HepG2 (cell line): ENCODE measurements around the gene ZNHIT1. TPM values are rescaled to one million over a fixed set of nuclear protein-coding genes. Genes with fewer than 3 reads are reported as not detected.
A peak's percentile ranks its signal among the peaks of the same experiment; 100 is the strongest.

Source experiments
- CHCHD3 ChIP-seq: sonication (generic); formaldehyde crosslinking; IDR thresholded peaks from 2 replicates; pipeline ENCODE4 v1.8.0; 2022; ENCODE audit warnings: mild to moderate bottlenecking, missing genetic modification reagents, moderate library complexity
- ETV5 ChIP-seq: IDR thresholded peaks from 2 replicates; pipeline ENCODE4 v1.6.1; 2018; ENCODE audit warnings: missing biosample characterization, missing genetic modification reagents, inconsistent platforms, borderline replicate concordance
- HINFP ChIP-seq: sonication (generic); formaldehyde crosslinking; IDR thresholded peaks from 2 replicates; pipeline ENCODE4 v1.4.0; 2020; ENCODE audit warnings: low read depth, mild to moderate bottlenecking, missing genetic modification reagents
- HOMEZ ChIP-seq: IDR thresholded peaks from 2 replicates; pipeline ENCODE4 v1.6.1; 2016; ENCODE audit warnings: low read depth
- HOXA3 ChIP-seq: sonication (generic); formaldehyde crosslinking; IDR thresholded peaks from 2 replicates; pipeline ENCODE4 v1.5.0; 2020; ENCODE audit warnings: missing genetic modification reagents
- MAFF ChIP-seq: IDR thresholded peaks from 2 replicates; pipeline ENCODE4 v1.6.1; 2011; ENCODE audit warnings: low read depth, low read length, improper control_type of control experiment
- MAFK ChIP-seq, 2 experiments: IDR thresholded peaks in 1 of 2; conservative IDR thresholded peaks in 1 of 2; 2 replicates each; pipeline ENCODE4 v1.6.1; 2011; ENCODE audit warnings: improper control_type of control experiment in 2 of 2, low read length in 2 of 2
- MED1 ChIP-seq: sonication (generic); formaldehyde crosslinking; IDR thresholded peaks from 2 replicates; pipeline ENCODE4 v1.4.0; 2020; ENCODE audit warnings: missing genetic modification reagents
- NFYB ChIP-seq: sonication (generic); formaldehyde crosslinking; IDR thresholded peaks from 2 replicates; pipeline ENCODE4 v1.4.0; 2020; ENCODE audit warnings: missing genetic modification reagents
- POGZ ChIP-seq: sonication (generic); formaldehyde crosslinking; IDR thresholded peaks from 2 replicates; pipeline ENCODE4 v1.4.0; 2020; ENCODE audit warnings: mild to moderate bottlenecking, missing genetic modification reagents
- TFDP2 ChIP-seq: sonication (generic); formaldehyde crosslinking; IDR thresholded peaks from 2 replicates; pipeline ENCODE4 v1.4.0; 2020; ENCODE audit warnings: missing genetic modification reagents
- ZC3H4 ChIP-seq: sonication (generic); formaldehyde crosslinking; IDR thresholded peaks from 2 replicates; pipeline ENCODE4 v1.4.0; 2020; ENCODE audit warnings: missing genetic modification reagents, borderline replicate concordance
- ZNF124 ChIP-seq: sonication (generic); formaldehyde crosslinking; IDR thresholded peaks from 2 replicates; pipeline ENCODE4 v1.4.0; 2020; ENCODE audit warnings: missing genetic modification reagents
- ZNF333 ChIP-seq: sonication (generic); formaldehyde crosslinking; IDR thresholded peaks from 2 replicates; pipeline ENCODE4 v1.4.0; 2020; ENCODE audit warnings: mild to moderate bottlenecking, missing genetic modification reagents, borderline replicate concordance
- ZNF768 ChIP-seq: sonication (generic); formaldehyde crosslinking; IDR thresholded peaks from 2 replicates; pipeline ENCODE4 v1.4.0; 2020; ENCODE audit warnings: missing genetic modification reagents
- ZNF788 ChIP-seq: sonication (generic); formaldehyde crosslinking; IDR thresholded peaks from 2 replicates; pipeline ENCODE4 v1.5.0; 2020; ENCODE audit warnings: mild to moderate bottlenecking, missing genetic modification reagents, borderline replicate concordance
- ZSCAN9 ChIP-seq: IDR thresholded peaks from 2 replicates; pipeline ENCODE4 v1.6.1; 2016; ENCODE audit warnings: borderline replicate concordance
- polyA plus RNA-seq, 8 experiments: library from polyadenylated mRNA; depleted of rRNA in 3 of 8; stranded (reverse) in 7 of 8; unstranded in 1 of 8; fragments of >200 nt; fragmentation: Illumina TruSeq in 4 of 8; extraction: Trizol in 4 of 8; gene quantifications; 2 replicates each; pipeline versions ENCODE4 v1.2.1 to v1.2.3, GENCODE V29; 2011 to 2016; ENCODE audit warnings: low read depth in 4 of 8, missing spikeins in 1 of 8, mixed read lengths in 1 of 8; ENCODE audit not compliant: insufficient read depth in 1 of 8
- total RNA-seq, 5 experiments: library from RNA; depleted of rRNA; stranded (reverse); fragments of >200 nt; fragmentation: Illumina TruSeq; extraction: Trizol; gene quantifications; 2 replicates each; pipeline ENCODE4 v1.2.3, GENCODE V29; 2016; ENCODE audit warnings: low read depth in 1 of 5
- TF ChIP-seq, protein P1 (sequence below): sonication (generic); formaldehyde crosslinking; IDR thresholded peaks from 2 replicates; pipeline ENCODE4 v1.5.1; 2020; ENCODE audit warnings: mild to moderate bottlenecking, missing genetic modification reagents, moderate library complexity

ZNHIT1 gene
- total and polyA plus RNA-seq, 2 of the 13 experiments (the other 11 are each of a cell fraction or from before 2014, with no cell fraction given), result 32.5 to 64.5 TPM

- 0 out of 2 replicates have a peak, but pooled peaks have one; percentile 16 for TF ChIP-seq POGZ (CRISPR knock-in tag)
- TF ChIP-seq, protein P1, sequence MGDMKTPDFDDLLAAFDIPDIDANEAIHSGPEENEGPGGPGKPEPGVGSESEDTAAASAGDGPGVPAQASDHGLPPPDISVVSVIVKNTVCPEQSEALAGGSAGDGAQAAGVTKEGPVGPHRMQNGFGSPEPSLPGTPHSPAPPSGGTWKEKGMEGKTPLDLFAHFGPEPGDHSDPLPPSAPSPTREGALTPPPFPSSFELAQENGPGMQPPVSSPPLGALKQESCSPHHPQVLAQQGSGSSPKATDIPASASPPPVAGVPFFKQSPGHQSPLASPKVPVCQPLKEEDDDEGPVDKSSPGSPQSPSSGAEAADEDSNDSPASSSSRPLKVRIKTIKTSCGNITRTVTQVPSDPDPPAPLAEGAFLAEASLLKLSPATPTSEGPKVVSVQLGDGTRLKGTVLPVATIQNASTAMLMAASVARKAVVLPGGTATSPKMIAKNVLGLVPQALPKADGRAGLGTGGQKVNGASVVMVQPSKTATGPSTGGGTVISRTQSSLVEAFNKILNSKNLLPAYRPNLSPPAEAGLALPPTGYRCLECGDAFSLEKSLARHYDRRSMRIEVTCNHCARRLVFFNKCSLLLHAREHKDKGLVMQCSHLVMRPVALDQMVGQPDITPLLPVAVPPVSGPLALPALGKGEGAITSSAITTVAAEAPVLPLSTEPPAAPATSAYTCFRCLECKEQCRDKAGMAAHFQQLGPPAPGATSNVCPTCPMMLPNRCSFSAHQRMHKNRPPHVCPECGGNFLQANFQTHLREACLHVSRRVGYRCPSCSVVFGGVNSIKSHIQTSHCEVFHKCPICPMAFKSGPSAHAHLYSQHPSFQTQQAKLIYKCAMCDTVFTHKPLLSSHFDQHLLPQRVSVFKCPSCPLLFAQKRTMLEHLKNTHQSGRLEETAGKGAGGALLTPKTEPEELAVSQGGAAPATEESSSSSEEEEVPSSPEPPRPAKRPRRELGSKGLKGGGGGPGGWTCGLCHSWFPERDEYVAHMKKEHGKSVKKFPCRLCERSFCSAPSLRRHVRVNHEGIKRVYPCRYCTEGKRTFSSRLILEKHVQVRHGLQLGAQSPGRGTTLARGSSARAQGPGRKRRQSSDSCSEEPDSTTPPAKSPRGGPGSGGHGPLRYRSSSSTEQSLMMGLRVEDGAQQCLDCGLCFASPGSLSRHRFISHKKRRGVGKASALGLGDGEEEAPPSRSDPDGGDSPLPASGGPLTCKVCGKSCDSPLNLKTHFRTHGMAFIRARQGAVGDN (CRISPR knock-in tag), result peak; percentile 72
- TF ChIP-seq ZC3H4 (CRISPR knock-in tag), result no peak
- TF ChIP-seq HOMEZ (CRISPR knock-in tag), result peak; percentile 35; the same call in 1 of the 2 replicates
- no peak for TF ChIP-seq MAFF
- TF ChIP-seq ZNF333 (CRISPR knock-in tag), result no peak
- no peak for TF ChIP-seq CHCHD3 (CRISPR knock-in tag)
- TF ChIP-seq ZNF124, result no peak
- TF ChIP-seq TFDP2 (CRISPR knock-in tag), result no peak
- peak; percentile 43; the same call in 1 of the 2 replicates for TF ChIP-seq ZSCAN9 (CRISPR knock-in tag)
- TF ChIP-seq ZNF768, result no peak
- TF ChIP-seq HOXA3 (CRISPR knock-in tag), result peak; percentile 64
- TF ChIP-seq MED1 (CRISPR knock-in tag), result peak; percentile 66
- no peak for TF ChIP-seq HINFP (CRISPR knock-in tag)
- peak; percentile 71; the same call in 1 of the 2 replicates for TF ChIP-seq ZNF788
- peak; percentile 69 for TF ChIP-seq NFYB
- TF ChIP-seq ETV5, result peak; percentile 66
- no peak for TF ChIP-seq MAFK (conservative IDR thresholded peaks at IDR 0.05 in 1 of 2, IDR thresholded peaks at IDR 0.05 in 1 of 2; ENCODE audit: low read length in 2 of 2)
Measured at GRCh38 chr7:101251871-101252659, 34.1 kb downstream of the ZNHIT1 start (continued).
